ENCODE results near the gene PMIS2.
A peak's percentile ranks its signal among the peaks of the same experiment; 100 is the strongest.

The PMIS2 gene

DNA sequence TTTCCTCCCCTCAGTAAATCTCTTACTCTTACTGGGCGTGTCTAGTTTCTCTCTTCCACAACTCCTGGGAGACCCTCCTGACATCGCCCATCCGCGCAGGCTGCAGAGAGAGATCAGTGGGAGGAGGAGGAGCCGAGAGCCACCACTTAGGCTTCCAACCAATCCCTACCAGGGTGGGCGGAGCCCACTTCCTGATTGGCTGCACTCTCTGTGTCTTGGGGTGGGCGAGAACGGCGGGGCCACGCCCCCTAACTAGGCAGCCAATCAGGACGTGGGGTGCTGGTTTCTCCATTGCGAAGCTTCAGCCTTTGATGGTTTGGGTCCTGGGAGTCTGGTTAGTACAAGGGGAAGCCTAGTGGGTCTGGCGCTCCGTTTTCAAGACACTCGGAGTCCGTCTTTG is at the start of gene PMIS2:
Gene PMIS2, plus strand, starts transcription at position 326 of the 400 bp plus-strand sequence. CDS start 87 bp downstream, outside the sequence.
- H2AFZ ChIP-seq (ENCODE audit: low read length, unreplicated experiment): no peak within 1 kb of the TSS
- H3K36me3 ChIP-seq (ENCODE audit: insufficient read depth, low read length): no peaks in the 10 kb centered on the region
- H3K27me3 ChIP-seq (ENCODE audit: insufficient read depth, low read length): peaks cover 9% of the 10 kb centered on the region; the same call in 1 of the 2 replicates
- H3K4me3 ChIP-seq (ENCODE audit: low read depth, low read length): no peak within 1 kb of the TSS
- no peaks in the 10 kb centered on the region for H3K79me2 ChIP-seq (ENCODE audit: control insufficient read depth, insufficient read depth, low read length, unreplicated experiment)
- no peak within 1 kb of the TSS for H3K27ac ChIP-seq (ENCODE audit: low read depth, low read length)
- no peaks in the 10 kb centered on the region for H3K4me1 ChIP-seq (ENCODE audit: control insufficient read depth, insufficient read depth, low read length, unreplicated experiment)

GRCh38 chr19:35539314-35539713 is 46.7 kb upstream of the PMIS2 start:
- Histone ChIP-seq H3K4me3 (ENCODE audit: low read depth, low read length) (no peak overlapping the region), H2AFZ (ENCODE audit: low read length, unreplicated experiment) (no peak overlapping the region), H3K4me1 (ENCODE audit: control insufficient read depth, insufficient read depth, low read length, unreplicated experiment) (peaks cover 2% of the 10 kb centered on the region), H3K27ac (ENCODE audit: low read depth, low read length) (no peak overlapping the region), H3K79me2 (ENCODE audit: control insufficient read depth, insufficient read depth, low read length, unreplicated experiment) (peaks cover 8% of the 10 kb centered on the region), H3K36me3 (ENCODE audit: insufficient read depth, low read length) (no peaks in the 10 kb centered on the region), H3K27me3 (ENCODE audit: insufficient read depth, low read length) (no peaks in the 10 kb centered on the region)

DNA sequence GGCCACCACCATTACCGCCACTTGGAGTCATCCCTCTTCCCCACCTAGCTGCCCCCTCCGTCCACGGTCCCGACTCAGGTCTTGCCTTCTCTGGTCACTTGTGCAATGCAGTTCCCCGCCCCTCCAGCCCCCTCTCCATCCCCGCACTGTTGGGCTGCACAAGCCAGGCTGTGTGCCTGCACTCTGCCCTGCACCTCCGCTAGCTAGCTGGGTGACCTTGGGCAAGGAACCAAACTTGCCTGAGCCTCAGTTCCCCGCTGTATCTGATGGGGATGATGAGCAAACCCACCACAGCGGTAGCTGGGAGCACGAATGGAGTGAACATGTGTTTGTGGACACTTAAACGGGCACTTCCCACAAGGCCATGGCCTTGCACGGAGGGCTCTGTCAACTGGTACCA is 46.1 kb upstream of the PMIS2 start:
- Histone ChIP-seq H2AFZ (ENCODE audit: low read length, unreplicated experiment) (no peak overlapping the region), H3K27me3 (ENCODE audit: insufficient read depth, low read length) (no peaks in the 10 kb centered on the region), H3K79me2 (ENCODE audit: control insufficient read depth, insufficient read depth, low read length, unreplicated experiment) (peaks cover 14% of the 10 kb centered on the region), H3K4me3 (ENCODE audit: low read depth, low read length) (no peak overlapping the region), H3K36me3 (ENCODE audit: insufficient read depth, low read length) (no peaks in the 10 kb centered on the region), H3K4me1 (ENCODE audit: control insufficient read depth, insufficient read depth, low read length, unreplicated experiment) (peaks cover 5% of the 10 kb centered on the region), H3K27ac (ENCODE audit: low read depth, low read length) (no peak overlapping the region)

DNA sequence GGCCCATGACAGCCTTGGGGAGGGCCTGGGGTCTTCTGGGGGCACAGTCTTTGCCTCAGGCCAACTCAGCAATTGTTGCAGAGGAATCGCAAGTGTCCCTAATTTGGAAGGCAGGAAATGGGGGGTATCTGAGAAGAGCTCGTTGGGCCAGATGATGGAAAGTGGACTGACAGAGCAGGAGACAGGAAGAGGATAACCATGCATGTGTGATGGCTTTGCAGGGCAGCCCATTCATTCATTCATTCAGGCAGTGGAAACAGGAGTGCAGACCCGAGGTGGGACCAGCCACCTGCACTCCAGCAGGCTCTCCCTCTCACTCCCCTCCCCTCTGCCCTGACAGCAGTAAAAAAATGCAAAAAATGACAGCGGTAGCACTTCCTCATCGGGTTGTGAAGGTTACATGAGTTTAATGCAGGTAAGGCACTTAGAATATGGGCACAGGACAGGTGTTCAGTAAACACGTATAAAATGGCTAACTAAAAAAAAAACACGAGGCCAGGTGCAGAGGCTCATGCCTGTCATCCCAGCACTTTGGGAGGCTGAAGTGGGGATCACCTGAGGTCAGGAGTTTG is 45.5 kb upstream of the PMIS2 start:
- no peak overlapping the region for H2AFZ ChIP-seq (ENCODE audit: low read length, unreplicated experiment)
- H3K27ac ChIP-seq (ENCODE audit: low read depth, low read length): no peak overlapping the region
- H3K27me3 ChIP-seq (ENCODE audit: insufficient read depth, low read length): no peaks in the 10 kb centered on the region
- H3K4me3 ChIP-seq (ENCODE audit: low read depth, low read length): no peak overlapping the region
- H3K79me2 ChIP-seq (ENCODE audit: control insufficient read depth, insufficient read depth, low read length, unreplicated experiment): peaks cover 18% of the 10 kb centered on the region
- no peaks in the 10 kb centered on the region for H3K36me3 ChIP-seq (ENCODE audit: insufficient read depth, low read length)
- peaks cover 5% of the 10 kb centered on the region for H3K4me1 ChIP-seq (ENCODE audit: control insufficient read depth, insufficient read depth, low read length, unreplicated experiment)

- peaks cover 8% of the 10 kb centered on the region for H3K4me1 ChIP-seq (ENCODE audit: control insufficient read depth, insufficient read depth, low read length, unreplicated experiment)
- no peak overlapping the region for H2AFZ ChIP-seq (ENCODE audit: low read length, unreplicated experiment)
- no peaks in the 10 kb centered on the region for H3K27me3 ChIP-seq (ENCODE audit: insufficient read depth, low read length)
- H3K4me3 ChIP-seq (ENCODE audit: low read depth, low read length): no peak overlapping the region
- H3K79me2 ChIP-seq (ENCODE audit: control insufficient read depth, insufficient read depth, low read length, unreplicated experiment): peaks cover 27% of the 10 kb centered on the region
- no peak overlapping the region for H3K27ac ChIP-seq (ENCODE audit: low read depth, low read length)
- no peaks in the 10 kb centered on the region for H3K36me3 ChIP-seq (ENCODE audit: insufficient read depth, low read length)
These were observed 43.8 kb upstream of the PMIS2 start for GRCh38 chr19:35542209-35542608.

DNA sequence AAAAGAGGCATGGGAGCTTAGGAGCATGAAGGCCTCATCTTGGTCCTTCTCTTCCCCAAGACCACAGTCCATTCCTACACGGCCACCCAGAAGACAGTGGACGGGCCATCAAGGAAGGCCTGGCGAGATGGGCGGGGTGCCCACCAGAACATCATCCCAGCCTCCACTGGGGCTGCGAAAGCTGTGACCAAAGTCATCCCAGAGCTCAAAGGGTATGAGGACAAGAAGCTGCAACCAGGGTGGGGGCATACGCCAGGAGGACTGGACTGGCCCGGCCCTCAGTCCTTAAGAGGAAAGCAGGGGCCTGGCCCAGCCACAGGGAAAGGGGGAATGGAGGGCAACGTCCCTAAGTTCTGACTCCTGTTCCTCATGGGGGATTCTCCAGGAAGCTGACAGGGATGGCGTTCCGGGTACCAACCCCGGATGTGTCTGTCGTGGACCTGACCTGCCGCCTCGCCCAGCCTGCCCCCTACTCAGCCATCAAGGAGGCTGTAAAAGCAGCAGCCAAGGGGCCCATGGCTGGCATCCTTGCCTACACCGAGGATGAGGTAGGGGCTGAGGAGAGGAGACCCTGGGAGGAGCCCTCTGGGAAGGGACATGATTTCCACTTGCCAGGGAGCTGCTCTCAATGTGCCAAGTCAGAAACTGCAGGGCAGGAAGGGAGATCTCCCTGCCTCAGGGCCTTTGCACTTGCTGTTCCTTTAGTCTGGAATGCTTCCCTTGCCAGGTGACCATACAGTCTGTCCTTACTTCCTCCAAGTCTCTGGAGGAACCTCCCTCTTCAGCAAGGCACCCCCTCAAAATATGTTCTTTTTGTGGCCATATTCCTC is 42.5 kb upstream of the PMIS2 start:
- no peaks in the 10 kb centered on the region for H3K36me3 ChIP-seq (ENCODE audit: insufficient read depth, low read length)
- H3K27me3 ChIP-seq (ENCODE audit: insufficient read depth, low read length): no peaks in the 10 kb centered on the region
- H3K4me1 ChIP-seq (ENCODE audit: control insufficient read depth, insufficient read depth, low read length, unreplicated experiment): peaks cover 8% of the 10 kb centered on the region
- H3K27ac ChIP-seq (ENCODE audit: low read depth, low read length): no peak overlapping the region
- H2AFZ ChIP-seq (ENCODE audit: low read length, unreplicated experiment): no peak overlapping the region
- H3K79me2 ChIP-seq (ENCODE audit: control insufficient read depth, insufficient read depth, low read length, unreplicated experiment): peaks cover 27% of the 10 kb centered on the region
- no peak overlapping the region; the same call in 1 of the 2 replicates for H3K4me3 ChIP-seq (ENCODE audit: low read depth, low read length)

DNA sequence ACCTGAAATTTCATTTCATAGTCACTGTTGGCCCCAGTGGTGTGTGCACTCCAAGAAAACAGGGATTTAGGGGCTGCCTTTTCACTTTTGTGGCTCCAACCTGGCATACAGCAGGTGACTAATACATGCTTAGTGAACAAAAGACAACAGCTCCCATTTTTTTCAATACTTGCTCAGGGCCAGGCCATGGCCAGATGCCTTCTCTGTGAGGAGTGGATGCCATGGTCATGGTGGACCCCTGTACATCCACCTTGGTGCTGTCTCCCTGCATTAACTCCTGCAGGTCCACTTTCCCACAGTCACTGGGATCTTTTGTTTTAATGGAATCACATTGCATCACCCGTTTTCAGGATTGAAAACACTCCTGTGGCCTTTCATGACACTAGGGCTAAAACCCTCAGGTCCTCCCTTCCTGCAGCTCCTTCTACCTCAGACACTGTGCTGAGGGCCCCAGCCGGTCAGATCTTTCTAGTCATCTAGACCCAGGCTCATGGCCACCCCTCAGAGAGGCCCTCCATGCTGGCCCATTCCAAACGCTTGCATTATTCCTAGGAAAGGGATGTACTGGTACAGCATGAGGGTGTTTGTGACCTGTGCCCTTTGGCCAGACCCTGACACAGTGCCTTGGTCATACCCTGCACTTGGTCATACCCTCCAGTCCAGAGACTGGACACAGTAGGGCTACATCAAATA is 41.7 kb upstream of the PMIS2 start:
- Histone ChIP-seq H3K27ac (ENCODE audit: low read depth, low read length) (no peak overlapping the region), H3K27me3 (ENCODE audit: insufficient read depth, low read length) (no peaks in the 10 kb centered on the region), H2AFZ (ENCODE audit: low read length, unreplicated experiment) (no peak overlapping the region), H3K4me1 (ENCODE audit: control insufficient read depth, insufficient read depth, low read length, unreplicated experiment) (peaks cover 8% of the 10 kb centered on the region), H3K36me3 (ENCODE audit: insufficient read depth, low read length) (no peaks in the 10 kb centered on the region), H3K79me2 (ENCODE audit: control insufficient read depth, insufficient read depth, low read length, unreplicated experiment) (peaks cover 27% of the 10 kb centered on the region), H3K4me3 (ENCODE audit: low read depth, low read length) (peak overlapping the region; percentile 89)

- H3K27ac ChIP-seq (ENCODE audit: low read depth, low read length): peak within 1 kb of the TSS; percentile 44; the same call in 1 of the 2 replicates
These were observed 40.7 kb upstream of the PMIS2 start, which contains the start of gene TMEM147 for GRCh38 chr19:35545001-35545854. Gene TMEM147, plus strand, starts transcription at chr19:35545626. Its CDS starts 114 bp downstream, at chr19:35545740.

GRCh38 chr19:35545855-35546381 is 40.1 kb upstream of the PMIS2 start:
- H3K36me3 ChIP-seq (ENCODE audit: insufficient read depth, low read length): no peaks in the 10 kb centered on the region
- peak overlapping the region; percentile 91 for H2AFZ ChIP-seq (ENCODE audit: low read length, unreplicated experiment)
- H3K79me2 ChIP-seq (ENCODE audit: control insufficient read depth, insufficient read depth, low read length, unreplicated experiment): peaks cover 27% of the 10 kb centered on the region

More at GRCh38 chr19:35545001-35545854, 40.7 kb upstream of the PMIS2 start, which contains the start of gene TMEM147:
- no peaks in the 10 kb centered on the region for H3K36me3 ChIP-seq (ENCODE audit: insufficient read depth, low read length)
- no peaks in the 10 kb centered on the region for H3K27me3 ChIP-seq (ENCODE audit: insufficient read depth, low read length)
- H2AFZ ChIP-seq (ENCODE audit: low read length, unreplicated experiment): peak within 1 kb of the TSS; percentile 91
- H3K4me1 ChIP-seq (ENCODE audit: control insufficient read depth, insufficient read depth, low read length, unreplicated experiment): peaks cover 8% of the 10 kb centered on the region
- peaks cover 27% of the 10 kb centered on the region for H3K79me2 ChIP-seq (ENCODE audit: control insufficient read depth, insufficient read depth, low read length, unreplicated experiment)
- H3K4me3 ChIP-seq (ENCODE audit: low read depth, low read length): peak within 1 kb of the TSS; percentile 89

DNA sequence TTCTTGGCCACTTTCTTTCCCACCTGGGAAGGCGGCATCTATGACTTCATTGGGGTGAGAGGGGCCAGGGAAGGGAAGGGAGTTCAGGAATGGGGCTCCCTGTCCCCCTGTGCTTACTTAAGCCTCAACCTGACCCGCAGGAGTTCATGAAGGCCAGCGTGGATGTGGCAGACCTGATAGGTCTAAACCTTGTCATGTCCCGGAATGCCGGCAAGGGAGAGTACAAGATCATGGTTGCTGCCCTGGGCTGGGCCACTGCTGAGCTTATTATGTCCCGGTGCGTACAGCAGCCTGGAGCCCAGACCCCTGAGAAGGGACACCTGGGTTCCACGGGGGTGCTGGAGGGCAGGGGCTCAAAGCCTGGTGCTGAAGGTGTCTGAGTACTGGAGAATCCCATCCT is 39.4 kb upstream of the PMIS2 start:
- Histone ChIP-seq H3K79me2 (ENCODE audit: control insufficient read depth, insufficient read depth, low read length, unreplicated experiment) (peaks cover 27% of the 10 kb centered on the region), H3K27ac (ENCODE audit: low read depth, low read length) (no peak overlapping the region), H3K4me3 (ENCODE audit: low read depth, low read length) (peak overlapping the region; percentile 89), H3K36me3 (ENCODE audit: insufficient read depth, low read length) (no peaks in the 10 kb centered on the region), H3K27me3 (ENCODE audit: insufficient read depth, low read length) (no peaks in the 10 kb centered on the region), H2AFZ (ENCODE audit: low read length, unreplicated experiment) (no peak overlapping the region), H3K4me1 (ENCODE audit: control insufficient read depth, insufficient read depth, low read length, unreplicated experiment) (peaks cover 8% of the 10 kb centered on the region)

More at GRCh38 chr19:35545855-35546381, 40.1 kb upstream of the PMIS2 start:
- Histone ChIP-seq H3K27me3 (ENCODE audit: insufficient read depth, low read length) (no peaks in the 10 kb centered on the region), H3K27ac (ENCODE audit: low read depth, low read length) (no peak overlapping the region; the same call in 1 of the 2 replicates), H3K4me3 (ENCODE audit: low read depth, low read length) (peak overlapping the region; percentile 89), H3K4me1 (ENCODE audit: control insufficient read depth, insufficient read depth, low read length, unreplicated experiment) (peaks cover 8% of the 10 kb centered on the region)
